HG02938 (cell line): ENCODE data around the gene TMEM53.

Experiments used
- ATAC-seq: cut with Tn5 transposase; IDR thresholded peaks from one replicate; pipeline ENCODE4 v1.9.1; 2021; ENCODE audit warnings: mild to moderate bottlenecking, moderate library complexity; ENCODE audit not compliant: unreplicated experiment

TMEM53 gene

DNA sequence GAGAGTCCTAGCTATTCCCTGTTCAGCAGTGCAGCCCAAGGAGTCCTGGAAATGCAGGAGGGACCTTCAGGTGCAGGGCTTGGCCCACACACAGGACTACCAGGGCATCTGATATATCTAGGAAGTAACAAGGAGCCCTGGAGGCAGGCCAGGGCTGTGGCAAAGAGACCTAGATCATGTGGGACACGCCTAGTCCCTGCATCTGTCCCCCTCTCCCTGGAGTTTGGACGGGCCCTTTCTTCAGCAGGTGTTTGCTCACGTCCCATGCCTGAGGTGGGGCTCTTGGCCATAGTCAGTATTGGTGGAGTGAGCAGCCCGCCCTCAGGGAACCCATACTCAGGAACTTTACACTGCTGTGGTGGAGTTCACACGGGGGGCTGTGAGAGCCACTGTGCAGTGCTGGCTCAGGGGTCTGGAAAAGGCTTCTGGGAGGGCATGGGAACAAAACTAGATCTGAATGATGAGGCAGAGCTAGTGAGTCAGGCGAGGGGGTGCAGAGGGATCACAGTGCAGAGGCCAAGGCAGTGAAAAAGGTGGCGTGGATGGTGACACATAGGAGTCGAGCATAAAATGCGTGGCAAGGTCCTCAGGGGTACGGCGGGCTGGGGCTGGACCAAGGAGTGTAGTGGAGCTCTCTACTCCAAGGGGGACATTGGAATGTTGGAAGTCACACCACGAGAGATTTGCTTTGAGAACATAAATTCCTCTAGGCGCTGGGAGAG, 25.6 kb downstream of the TMEM53 start:
- no peak for ATAC-seq

- ATAC-seq: no peak
These were observed 26.4 kb downstream of the TMEM53 start for GRCh38 chr1:44647896-44648295.

GRCh38 chr1:44646261-44647110, 27.8 kb downstream of the TMEM53 start:
- no peak for ATAC-seq

GRCh38 chr1:44645476-44646244, 28.6 kb downstream of the TMEM53 start:
- ATAC-seq: no peak

- no peak for ATAC-seq
These were observed 29.5 kb downstream of the TMEM53 start for GRCh38 chr1:44644806-44645205.

DNA sequence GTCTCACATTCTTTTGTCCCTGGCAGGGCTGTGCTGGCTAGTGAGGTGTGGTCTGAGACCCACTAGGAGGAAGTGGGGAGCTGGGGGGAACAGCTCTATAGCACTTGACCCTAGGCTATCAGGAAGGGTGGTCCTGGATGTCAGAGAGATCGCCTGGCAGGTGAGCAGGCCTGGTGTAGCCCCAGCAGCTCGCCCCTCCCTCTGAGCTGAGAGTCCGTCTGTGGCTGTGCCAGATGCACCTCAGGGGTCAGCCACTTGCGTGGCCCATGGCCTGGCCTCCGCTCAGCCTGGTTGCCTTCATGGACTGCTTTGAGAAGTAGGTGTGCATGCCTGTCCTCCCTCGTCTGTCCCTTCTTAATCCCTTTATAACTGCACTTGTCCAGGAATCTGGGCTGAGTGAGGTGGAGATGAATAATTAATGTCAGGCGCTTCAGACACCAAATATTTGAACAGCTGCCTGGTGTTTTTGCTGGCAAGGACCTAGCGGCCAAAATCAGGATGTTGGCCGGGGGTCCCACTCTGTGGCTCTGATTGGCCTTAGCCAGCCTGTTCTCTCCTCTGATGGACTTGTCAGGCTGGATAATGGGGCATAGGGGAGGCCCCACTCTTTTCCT, 30.5 kb downstream of the TMEM53 start:
- ATAC-seq: no peak

DNA sequence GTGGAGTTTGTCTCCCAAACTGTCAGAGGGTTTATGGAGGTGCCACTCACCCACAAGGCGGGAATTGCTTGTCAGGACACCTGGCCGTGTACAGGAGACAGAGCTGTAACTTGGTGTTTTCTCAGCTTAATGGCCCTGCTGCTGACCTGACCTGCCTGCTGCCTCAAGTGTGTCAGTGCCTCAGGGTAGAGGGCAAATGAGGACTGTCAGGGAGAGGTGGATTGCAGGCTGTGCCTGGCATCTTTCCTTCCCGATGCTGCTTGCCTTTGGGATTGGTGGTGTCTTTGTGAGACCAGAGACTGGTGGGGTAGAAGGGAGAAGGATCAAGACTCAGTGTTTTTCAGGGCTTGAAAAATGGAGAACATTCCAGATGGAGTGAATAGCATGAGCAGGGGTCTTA, 31.4 kb downstream of the TMEM53 start:
- no peak for ATAC-seq

DNA sequence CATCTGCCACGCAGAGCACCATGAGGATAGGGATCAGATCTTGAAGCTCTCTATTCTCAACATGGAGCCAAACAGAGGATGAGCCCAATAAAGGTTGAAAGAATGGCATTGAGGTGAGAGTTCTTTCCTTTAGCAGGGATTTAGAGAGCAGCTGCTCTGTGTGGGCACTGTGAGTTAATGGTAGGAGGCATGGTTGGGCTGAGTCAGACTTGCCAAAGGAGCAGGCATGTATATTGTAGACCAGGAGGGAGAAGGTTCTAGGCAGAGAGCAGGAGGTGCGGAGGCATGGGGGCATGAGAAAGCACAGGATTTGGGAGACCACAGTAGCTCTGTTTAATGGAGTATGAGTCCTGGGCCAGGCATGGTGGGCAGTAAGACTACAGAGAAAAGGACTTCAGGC, 32.0 kb downstream of the TMEM53 start:
- no peak for ATAC-seq

GRCh38 chr1:44641126-44642102, 32.9 kb downstream of the TMEM53 start:
- ATAC-seq: no peak

GRCh38 chr1:44640200-44640853, 34.0 kb downstream of the TMEM53 start:
- ATAC-seq: no peak

DNA sequence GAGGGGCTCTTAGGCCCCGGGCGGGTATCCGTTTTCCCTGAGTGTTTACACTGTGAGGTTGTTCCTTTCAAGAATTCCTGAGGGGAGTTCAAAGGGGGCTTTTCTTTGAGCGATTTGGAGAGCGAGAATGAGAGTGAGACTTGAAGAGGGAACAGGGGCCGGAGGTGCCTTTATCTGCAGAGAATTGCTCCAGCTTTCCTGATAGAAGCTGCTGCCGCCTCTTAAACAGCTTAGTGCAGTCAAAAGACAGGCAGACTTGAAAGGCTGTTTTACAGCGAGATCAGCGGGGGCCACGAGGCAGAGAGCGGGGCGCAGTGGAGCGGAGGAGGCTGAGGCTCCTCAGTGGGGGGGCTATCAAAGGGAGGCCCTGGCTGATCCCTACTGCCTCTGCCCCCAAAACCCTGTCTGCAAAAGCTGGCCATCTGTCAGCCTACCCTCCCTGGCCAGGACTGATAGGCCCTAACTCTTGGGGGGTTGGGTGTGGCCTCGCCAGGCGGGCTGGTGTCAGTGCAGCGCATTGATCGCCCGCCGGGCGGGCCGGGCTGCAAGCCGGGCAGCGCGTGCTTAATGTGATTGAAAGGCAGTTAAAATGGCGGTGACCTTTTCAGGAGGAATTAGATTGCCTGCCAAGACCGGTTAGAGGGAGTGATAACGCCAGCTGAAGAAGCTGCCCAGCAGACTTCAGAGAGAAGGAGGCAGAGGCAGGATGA, 36.4 kb downstream of the TMEM53 start:
- no peak for ATAC-seq

DNA sequence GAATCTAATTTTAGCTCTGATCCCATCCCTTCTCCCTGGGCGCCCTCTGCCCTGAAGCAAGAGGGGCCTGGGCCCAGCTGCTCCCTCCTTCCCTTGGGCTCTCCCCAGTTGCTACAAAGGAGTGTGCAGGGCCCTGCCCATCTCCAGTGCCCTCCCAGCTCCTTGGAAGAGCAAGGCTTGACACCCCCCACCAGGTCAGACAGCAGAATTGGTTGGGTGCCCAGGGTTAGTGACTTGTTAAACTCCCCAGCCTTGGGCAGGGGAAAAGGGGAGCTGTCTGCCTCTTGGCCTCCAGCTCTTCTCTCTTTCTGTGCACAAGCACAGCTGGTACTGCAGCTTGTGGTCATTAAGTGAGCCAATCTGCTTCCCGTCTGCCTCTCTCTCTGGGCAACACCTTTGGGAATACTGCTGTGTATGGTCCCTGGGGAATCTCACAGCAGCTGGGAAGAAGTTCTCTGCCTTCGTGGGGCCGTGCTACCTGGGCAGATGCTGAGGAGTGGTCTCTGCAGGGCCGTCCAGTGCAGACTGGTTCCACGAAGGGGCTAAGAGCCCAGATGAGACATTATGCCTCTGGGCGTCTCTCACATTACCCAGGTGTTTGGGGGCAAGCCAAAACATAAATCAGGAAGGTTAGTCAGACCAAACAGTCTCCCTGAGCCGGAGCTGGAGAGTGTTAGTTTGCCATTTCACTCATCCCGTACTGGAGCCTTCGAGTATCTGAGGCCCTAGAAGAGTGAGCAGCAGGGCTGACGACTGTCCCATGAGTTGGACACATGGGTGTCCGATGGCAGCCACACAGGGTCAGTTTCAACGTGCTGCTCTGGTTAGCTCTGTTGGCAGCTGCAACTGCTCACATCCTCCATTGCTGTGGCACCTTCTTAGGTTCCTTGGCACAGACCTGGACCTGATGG, 37.3 kb downstream of the TMEM53 start:
- no peak for ATAC-seq

DNA sequence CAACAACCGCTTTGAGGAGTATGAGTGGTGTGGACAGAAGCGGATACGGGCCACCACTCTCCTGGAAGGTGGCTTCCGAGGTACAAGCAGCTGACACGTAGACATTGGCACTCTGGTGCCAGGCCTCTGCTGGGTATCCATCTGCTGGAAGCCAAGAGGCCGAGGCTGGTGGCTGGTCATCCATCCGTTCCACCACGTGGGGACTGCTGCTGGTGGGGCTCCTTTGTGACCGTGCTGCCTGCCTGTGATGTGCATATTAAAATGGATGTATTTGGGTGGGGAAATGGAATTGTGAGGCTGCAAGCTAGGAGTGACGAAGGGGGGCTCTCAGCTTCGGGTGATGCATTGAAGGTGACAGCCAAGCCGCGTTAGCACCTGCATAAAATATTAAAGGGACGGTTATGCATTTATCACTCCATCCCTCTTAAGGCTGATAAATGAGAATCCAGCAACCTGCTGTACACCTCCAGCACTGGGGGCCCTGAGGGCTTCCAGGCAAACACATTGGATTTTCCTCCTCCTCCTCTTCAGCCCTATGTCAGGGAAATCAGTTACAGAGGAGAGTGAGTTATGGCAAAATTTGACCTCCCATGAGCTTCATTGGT, 38.1 kb downstream of the TMEM53 start:
- ATAC-seq: no peak

DNA sequence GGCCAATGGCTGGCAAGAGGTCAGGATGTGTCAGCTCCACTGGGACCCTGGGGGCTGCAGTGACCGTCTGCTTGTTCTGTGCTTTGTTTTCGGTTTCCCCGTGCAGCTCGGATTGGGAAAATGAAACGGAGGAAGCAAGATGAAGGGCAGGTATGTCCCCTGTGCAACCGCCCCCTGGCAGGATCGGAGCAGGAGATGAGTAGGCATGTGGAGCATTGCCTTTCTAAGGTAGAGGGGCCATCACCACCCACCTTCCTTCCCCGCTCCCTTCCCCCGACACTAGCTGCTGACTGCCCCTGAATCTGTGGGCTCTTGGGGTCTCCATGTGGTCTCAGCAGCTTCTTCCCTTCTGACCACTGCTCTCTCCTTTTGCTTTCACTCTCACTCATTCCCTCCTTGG, 38.8 kb downstream of the TMEM53 start:
- ATAC-seq: no peak

- ATAC-seq: no peak
These were observed 39.6 kb downstream of the TMEM53 start for GRCh38 chr1:44634606-44635189.

DNA sequence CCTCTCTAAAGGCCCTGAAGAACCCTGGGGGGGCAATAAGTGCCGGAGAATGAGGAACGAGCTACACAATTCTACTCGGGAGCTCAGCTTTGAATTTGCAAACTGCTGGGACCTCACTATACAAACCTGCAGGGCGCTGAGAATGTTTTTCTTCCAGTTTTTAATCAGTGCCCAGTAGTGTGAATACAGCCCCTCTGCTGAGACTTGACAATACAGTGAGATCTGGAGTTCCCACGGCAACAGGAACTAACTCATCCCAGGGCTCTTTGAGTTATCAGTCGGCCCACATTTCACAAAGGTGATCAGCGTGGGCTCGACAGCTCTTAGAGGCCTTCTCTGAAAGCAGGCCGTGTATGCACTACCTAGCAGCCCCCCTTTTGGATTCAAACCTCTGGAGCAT, 41.7 kb downstream of the TMEM53 start:
- ATAC-seq: no peak
